22Rv1 (cell line): ENCODE measurements around the gene STYX.

ENCODE experiments used
- ZFX ChIP-seq: fragments of 450-650 bp; IDR thresholded peaks from 2 replicates; pipeline ENCODE4 v1.6.1; 2017; ENCODE audit warnings: antibody characterized with exemption, borderline replicate concordance
- TF ChIP-seq, protein P1 (sequence below): fragments of 450-650 bp; IDR thresholded peaks from 2 replicates; pipeline ENCODE4 v1.5.1; 2017; ENCODE audit warnings: mild to moderate bottlenecking

DNA sequence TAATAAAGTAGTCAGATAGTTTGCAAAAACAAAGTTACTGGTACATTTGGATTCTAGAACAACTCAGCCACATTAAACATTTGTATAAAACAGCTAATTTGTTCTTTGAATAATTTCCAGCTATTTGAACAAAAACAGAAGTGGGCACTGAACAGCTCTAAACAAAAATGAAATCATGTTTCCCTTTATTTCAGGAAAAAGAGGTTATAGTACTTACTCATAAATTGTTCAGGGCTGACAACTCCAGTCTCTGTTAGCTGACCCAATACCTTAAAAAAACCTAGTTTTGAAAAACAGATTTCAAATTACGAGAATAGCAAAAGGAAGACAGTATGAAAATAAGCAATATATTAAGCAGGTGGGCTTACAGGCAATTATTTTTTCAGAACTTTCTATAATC, 53.2 kb downstream of the STYX start:
- TF ChIP-seq, protein P1, sequence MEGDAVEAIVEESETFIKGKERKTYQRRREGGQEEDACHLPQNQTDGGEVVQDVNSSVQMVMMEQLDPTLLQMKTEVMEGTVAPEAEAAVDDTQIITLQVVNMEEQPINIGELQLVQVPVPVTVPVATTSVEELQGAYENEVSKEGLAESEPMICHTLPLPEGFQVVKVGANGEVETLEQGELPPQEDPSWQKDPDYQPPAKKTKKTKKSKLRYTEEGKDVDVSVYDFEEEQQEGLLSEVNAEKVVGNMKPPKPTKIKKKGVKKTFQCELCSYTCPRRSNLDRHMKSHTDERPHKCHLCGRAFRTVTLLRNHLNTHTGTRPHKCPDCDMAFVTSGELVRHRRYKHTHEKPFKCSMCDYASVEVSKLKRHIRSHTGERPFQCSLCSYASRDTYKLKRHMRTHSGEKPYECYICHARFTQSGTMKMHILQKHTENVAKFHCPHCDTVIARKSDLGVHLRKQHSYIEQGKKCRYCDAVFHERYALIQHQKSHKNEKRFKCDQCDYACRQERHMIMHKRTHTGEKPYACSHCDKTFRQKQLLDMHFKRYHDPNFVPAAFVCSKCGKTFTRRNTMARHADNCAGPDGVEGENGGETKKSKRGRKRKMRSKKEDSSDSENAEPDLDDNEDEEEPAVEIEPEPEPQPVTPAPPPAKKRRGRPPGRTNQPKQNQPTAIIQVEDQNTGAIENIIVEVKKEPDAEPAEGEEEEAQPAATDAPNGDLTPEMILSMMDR: no peak
- no peak for TF ChIP-seq ZFX
